DND-41 (cell line): Measurements from ENCODE around the gene RAB29.
"Not testable (repeated sequence)": the region's sequence is repeated elsewhere in the genome, so short reads cannot be mapped to it uniquely, and the experiment has no call there.

ENCODE experiments used
- ATAC-seq: fragments of 200-7000 bp; cut with Tn5 transposase; 3 replicates; pipeline ENCODE4 v1.9.1; 2021; ENCODE audit warnings: low read depth; ENCODE audit not compliant: insufficient read depth
- DNase-seq: peaks from one replicate; pipeline ENCODE4 v3.0.0-alpha.2; 2020
- H2AFZ ChIP-seq: 2 replicates; pipeline ENCODE4 v1.6.0; 2012; ENCODE audit warnings: low read depth, low read length
- H3K27ac ChIP-seq: 2 replicates; pipeline ENCODE4 v1.5.1; 2012; ENCODE audit warnings: low read length, inconsistent platforms
- H3K27me3 ChIP-seq: fragments of 200-600 bp; sonication (generic); 2 replicates; pipeline ENCODE4 v1.6.0; 2012; ENCODE audit warnings: low read length, mild to moderate bottlenecking, inconsistent platforms; ENCODE audit not compliant: insufficient read depth, poor library complexity
- H3K36me3 ChIP-seq: 2 replicates; pipeline ENCODE4 v1.5.1; 2012; ENCODE audit warnings: low read length, inconsistent platforms; ENCODE audit not compliant: insufficient read depth
- H3K4me1 ChIP-seq: 2 replicates; pipeline ENCODE4 v1.5.1; 2012; ENCODE audit warnings: mild to moderate bottlenecking, low read length; ENCODE audit not compliant: insufficient read depth
- H3K4me2 ChIP-seq: 2 replicates; pipeline ENCODE4 v1.6.0; 2012; ENCODE audit warnings: mild to moderate bottlenecking, moderate library complexity, low read length, inconsistent platforms; ENCODE audit not compliant: insufficient read depth
- H3K4me3 ChIP-seq, 2 experiments: fragments of 200-600 bp in 1 of 2; shearing (Covaris generic) in 1 of 2; 2 replicates each; pipeline ENCODE4 v1.5.1; 2012 to 2016; ENCODE audit warnings: inconsistent platforms in 2 of 2, low read length in 2 of 2, mild to moderate bottlenecking in 2 of 2, low read depth in 1 of 2, moderate library complexity in 1 of 2
- H3K79me2 ChIP-seq: 2 replicates; pipeline ENCODE4 v1.6.0; 2012; ENCODE audit warnings: low read length, inconsistent platforms; ENCODE audit not compliant: insufficient read depth
- H3K9ac ChIP-seq: 2 replicates; pipeline ENCODE4 v1.6.0; 2012; ENCODE audit warnings: low read depth, mild to moderate bottlenecking, inconsistent platforms, low read length, moderate library complexity
- H3K9me3 ChIP-seq: 2 replicates; pipeline ENCODE4 v1.5.1; 2012; ENCODE audit warnings: low read length, moderate library complexity, mild to moderate bottlenecking, inconsistent platforms; ENCODE audit not compliant: insufficient read depth, severe bottlenecking
- H4K20me1 ChIP-seq: 2 replicates; pipeline ENCODE4 v1.6.0; 2012; ENCODE audit warnings: low read length; ENCODE audit not compliant: insufficient read depth
- CTCF ChIP-seq: IDR thresholded peaks from 2 replicates; pipeline ENCODE4 v1.5.1; 2012; ENCODE audit warnings: borderline replicate concordance, low read length, moderate library complexity, mild to moderate bottlenecking; ENCODE audit not compliant: poor library complexity, severe bottlenecking; ENCODE audit errors: extremely low read depth
- EZH2 ChIP-seq: IDR thresholded peaks from 3 replicates; pipeline ENCODE4 v1.6.1; 2012; ENCODE audit warnings: borderline replicate concordance, low read depth, mild to moderate bottlenecking, moderate library complexity, low read length, inconsistent platforms; ENCODE audit not compliant: severe bottlenecking

The RAB29 gene

DNA sequence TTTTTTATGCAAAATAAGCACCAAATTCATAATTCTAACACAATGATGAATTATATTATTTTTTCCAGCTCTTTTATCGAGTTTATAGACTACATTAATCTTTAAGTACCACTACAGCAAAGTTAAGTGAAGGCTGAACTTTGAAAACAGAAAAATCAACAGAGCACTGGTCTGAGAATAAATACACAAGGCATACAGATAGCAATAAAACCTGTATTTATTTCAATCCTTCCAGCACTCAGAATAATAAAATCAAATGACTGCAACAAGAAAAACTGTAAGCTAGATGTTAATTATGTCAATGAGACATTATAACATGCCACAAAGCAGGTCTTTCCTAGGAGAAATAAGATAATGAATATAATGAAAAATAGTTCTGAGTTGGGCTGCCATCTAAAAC lies 49.8 kb downstream of the RAB29 start:
- H3K9me3 ChIP-seq, result no peaks in the 10 kb centered on the region
- ATAC-seq, result no peak
- no peak for DNase-seq
- no peak for TF ChIP-seq CTCF
- no peak for TF ChIP-seq EZH2
- H3K36me3 ChIP-seq, result peaks cover 99% of the 10 kb centered on the region
- no peaks in the 10 kb centered on the region for H3K4me1 ChIP-seq
- H3K79me2 ChIP-seq, result peaks cover 79% of the 10 kb centered on the region
- H3K9ac ChIP-seq, result no peak overlapping the region
- H3K27me3 ChIP-seq, result no peaks in the 10 kb centered on the region
- peaks cover 82% of the 10 kb centered on the region for H4K20me1 ChIP-seq
- no peak overlapping the region for H3K4me2 ChIP-seq
- no peak overlapping the region for H2AFZ ChIP-seq
- no peak overlapping the region for H3K4me3 ChIP-seq
- no peak overlapping the region for H3K27ac ChIP-seq

- DNase-seq, H3K4me3 ChIP-seq, H3K27me3 ChIP-seq, H3K27ac ChIP-seq, H3K4me2 ChIP-seq, H2AFZ ChIP-seq, H3K4me1 ChIP-seq, H3K9me3 ChIP-seq, ATAC-seq, H3K9ac ChIP-seq: not testable (repeated sequence)
- peaks cover 36% of the 10 kb centered on the region for H3K79me2 ChIP-seq
- peaks cover 99% of the 10 kb centered on the region for H3K36me3 ChIP-seq
- peaks cover 54% of the 10 kb centered on the region for H4K20me1 ChIP-seq
Observed at GRCh38 chr1:205720740-205721139, 54.5 kb downstream of the RAB29 start.

DNA sequence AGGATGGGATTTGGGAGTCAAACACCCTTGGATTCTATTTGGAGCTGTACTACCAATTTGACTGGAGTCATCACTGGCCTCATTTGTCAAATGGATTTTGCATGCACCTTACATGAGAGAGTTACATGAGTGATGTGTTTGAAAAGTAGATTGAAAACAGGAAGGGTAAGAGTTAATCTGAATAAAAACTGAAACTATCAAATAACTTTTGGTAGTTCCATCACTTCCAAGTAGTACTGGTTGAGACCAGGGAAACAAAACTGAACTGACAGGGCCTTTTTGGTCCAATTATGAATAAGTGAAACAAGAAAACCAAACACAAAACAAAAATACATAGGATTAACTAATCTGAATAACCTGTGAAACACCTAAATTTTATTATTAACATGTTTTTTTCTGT lies 55.5 kb downstream of the RAB29 start:
- no peak overlapping the region for H3K27ac ChIP-seq
- no peak overlapping the region for H3K4me2 ChIP-seq
- peaks cover 47% of the 10 kb centered on the region for H4K20me1 ChIP-seq
- no peak overlapping the region for H3K4me3 ChIP-seq
- H3K36me3 ChIP-seq, result peaks cover 99% of the 10 kb centered on the region
- peaks cover 26% of the 10 kb centered on the region for H3K79me2 ChIP-seq
- no peak overlapping the region for H3K9ac ChIP-seq
- no peaks in the 10 kb centered on the region for H3K4me1 ChIP-seq
- TF ChIP-seq EZH2, result no peak
- peak; percentile 2 for TF ChIP-seq CTCF
- DNase-seq (no peak), ATAC-seq (no peak)
- H3K27me3 ChIP-seq, result no peaks in the 10 kb centered on the region
- no peak overlapping the region for H2AFZ ChIP-seq
- H3K9me3 ChIP-seq, result no peaks in the 10 kb centered on the region

GRCh38 chr1:205719015-205719414 lies 56.3 kb downstream of the RAB29 start:
- Histone ChIP-seq H4K20me1 (peaks cover 43% of the 10 kb centered on the region; the same call in 1 of the 2 replicates), H3K9ac (no peak overlapping the region), H3K36me3 (peaks cover 99% of the 10 kb centered on the region), H2AFZ (no peak overlapping the region), H3K4me1 (no peaks in the 10 kb centered on the region), H3K9me3 (no peaks in the 10 kb centered on the region), H3K27me3 (no peaks in the 10 kb centered on the region), H3K4me2 (no peak overlapping the region), H3K4me3 (no peak overlapping the region), H3K79me2 (peaks cover 19% of the 10 kb centered on the region), H3K27ac (no peak overlapping the region)
- TF ChIP-seq EZH2 (no peak), CTCF (no peak)
- ATAC-seq (no peak), DNase-seq (no peak)
